GM18868 (cell line): ENCODE data around the gene KRTAP10-3.

Experiments
- ATAC-seq: cut with Tn5 transposase; IDR thresholded peaks from one replicate; pipeline ENCODE4 v1.9.1; 2021; ENCODE audit warnings: mild to moderate bottlenecking, moderate library complexity; ENCODE audit not compliant: unreplicated experiment

The KRTAP10-3 gene

GRCh38 chr21:44530903-44531605 is 27.5 kb downstream of the KRTAP10-3 start:
- ATAC-seq = no peak

- no peak for ATAC-seq
Measured at GRCh38 chr21:44530221-44530902, 28.2 kb downstream of the KRTAP10-3 start.

DNA sequence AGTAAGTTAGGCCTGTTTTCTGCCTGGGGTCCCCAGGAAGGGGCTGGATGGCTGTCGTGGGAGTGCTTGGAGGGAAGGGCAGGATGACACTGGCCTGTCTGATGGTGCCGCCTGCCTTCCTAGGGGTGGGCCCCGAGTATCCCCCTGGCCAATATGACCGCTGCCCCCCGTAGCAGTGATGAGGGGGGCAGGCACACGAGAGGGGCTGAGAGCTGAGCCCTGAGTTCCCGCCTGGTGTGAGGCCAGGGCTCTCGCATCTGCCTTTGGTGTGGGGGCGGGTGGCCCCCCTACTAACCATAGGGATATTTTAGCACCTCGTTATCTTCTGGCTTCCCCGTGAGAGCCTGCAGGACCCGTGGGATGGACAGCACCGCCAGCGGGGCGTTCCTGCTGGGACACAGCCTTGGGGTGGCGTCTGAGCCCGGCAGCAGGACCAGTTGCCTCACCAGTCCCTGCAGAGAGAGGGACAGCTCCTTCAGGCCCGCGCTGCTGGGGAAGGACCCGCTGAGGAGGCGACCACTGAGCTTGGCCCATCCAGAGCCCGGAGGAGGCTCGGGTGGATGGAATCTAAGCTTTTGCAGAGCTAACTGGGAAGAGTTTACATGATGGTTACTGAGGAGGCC is 29.0 kb downstream of the KRTAP10-3 start:
- ATAC-seq = no peak

GRCh38 chr21:44529011-44529421 is 29.6 kb downstream of the KRTAP10-3 start:
- no peak for ATAC-seq

GRCh38 chr21:44528634-44528995 is 30.0 kb downstream of the KRTAP10-3 start:
- no peak for ATAC-seq

GRCh38 chr21:44527983-44528633 is 30.5 kb downstream of the KRTAP10-3 start:
- no peak for ATAC-seq

DNA sequence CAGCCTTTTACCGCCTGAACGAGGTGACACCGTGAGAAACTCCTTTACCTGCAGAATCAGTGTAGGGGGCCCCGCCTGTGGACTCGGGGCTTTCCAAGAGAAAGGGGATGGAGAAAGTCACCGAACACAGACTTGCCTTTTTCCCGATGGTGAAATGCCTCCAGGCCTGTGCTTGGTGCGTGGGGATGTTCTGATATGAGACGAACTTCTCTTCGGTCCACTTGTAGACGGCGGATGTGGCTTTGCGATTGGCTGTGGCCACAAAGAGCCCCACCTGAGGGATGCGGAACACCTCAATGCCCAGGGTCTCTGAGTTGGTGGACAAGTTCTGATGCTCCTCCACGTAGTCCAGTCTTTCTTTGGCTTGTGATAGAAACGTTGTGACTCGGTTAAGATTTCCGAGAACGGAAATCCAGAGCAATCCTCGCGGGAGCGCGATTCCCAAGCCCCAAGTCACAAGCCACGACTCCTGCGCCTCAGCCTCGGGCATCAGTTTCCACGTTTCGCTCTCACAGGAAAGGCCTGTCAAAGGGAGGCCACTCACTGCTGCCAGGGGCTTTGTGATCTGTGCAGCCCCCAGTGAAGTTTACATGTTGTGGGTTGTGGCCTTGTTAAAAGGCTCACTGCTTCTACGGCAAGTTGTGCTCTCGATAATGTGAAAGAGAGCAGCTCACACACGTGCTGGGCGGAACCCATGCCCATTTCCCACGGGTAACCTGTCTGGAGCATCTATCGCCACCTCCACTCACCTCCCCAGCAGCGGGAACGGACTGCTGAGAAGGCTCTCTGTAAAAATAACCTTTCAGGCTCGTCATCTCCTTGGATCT is 31.2 kb downstream of the KRTAP10-3 start:
- no peak for ATAC-seq

DNA sequence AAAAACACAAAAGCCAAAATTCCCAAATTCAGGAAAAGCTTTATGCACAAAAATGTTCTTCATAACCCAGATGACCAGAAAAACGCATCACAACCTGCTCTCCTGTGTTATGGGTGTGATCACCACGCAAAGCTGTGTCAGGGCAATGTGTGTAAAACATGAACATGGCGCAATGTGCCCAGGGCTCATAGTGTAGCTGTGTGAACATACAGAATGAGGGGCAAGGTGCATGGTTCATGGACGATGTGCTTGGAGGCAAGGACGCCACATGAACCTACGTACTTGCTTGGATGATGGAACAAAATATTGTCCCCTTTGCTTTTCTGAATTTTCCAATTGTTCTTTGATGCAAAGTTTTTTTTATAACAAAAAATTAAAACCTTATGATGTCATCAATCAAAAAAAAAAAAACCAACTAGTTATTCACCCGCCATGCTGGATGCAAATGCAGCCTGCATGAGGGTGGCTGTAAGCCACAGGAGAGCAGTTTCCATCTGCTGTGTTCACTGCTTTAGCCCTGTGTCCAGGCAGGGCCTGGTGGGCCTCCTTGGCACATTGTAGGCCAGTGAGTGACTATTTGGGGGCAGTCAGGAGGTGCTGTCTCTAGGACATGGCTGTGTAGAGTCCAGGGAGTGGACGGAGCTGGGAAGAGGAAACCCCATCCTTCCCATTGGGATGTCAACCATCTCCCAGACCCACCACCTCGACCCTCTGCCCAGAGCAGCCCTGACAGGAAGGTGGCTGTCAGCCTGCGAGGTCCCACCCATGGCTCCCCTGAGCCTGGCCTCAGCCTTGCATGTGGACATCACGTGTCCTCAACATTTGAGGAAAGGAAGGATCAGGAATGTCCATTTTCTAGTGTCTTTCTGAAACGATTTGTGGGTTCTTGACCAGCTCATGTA is 32.2 kb downstream of the KRTAP10-3 start:
- ATAC-seq = no peak

DNA sequence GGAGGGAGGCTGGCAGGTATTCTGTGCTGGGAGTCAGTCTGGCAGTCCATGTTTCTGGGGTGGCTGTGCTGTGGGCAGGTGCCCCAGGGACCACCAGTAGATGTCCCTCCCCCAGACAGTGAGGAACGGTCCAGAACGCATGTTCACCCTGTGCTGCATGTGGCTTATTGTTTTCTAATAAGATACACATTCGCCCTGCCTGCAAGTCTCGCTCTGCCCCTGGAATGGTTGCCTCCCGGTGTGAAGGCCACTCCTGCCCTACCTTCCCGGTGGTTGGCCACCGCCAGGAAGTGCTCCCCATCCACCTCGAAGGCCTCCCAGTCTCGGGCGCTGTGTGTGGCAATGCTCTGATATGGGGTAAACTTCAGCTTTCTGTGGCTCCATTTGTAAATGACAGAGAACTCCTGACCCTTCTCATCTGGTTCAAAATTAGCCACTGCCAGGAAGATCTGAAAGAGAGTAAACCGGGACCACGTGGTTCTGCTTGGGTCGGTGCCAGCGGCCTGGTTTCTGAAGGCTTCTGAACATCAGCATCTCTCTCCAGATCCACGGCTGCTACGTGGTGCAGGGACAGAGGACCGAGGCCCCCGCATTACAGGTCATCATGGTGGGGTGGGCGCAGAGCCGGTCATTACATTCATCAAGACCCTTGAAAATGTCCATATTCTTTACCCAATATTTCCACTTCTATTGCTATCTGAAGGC is 33.1 kb downstream of the KRTAP10-3 start:
- ATAC-seq = no peak

- ATAC-seq = no peak
Measured at GRCh38 chr21:44524414-44525371, 33.9 kb downstream of the KRTAP10-3 start.

- no peak for ATAC-seq
Measured at GRCh38 chr21:44523567-44524413, 34.8 kb downstream of the KRTAP10-3 start.

DNA sequence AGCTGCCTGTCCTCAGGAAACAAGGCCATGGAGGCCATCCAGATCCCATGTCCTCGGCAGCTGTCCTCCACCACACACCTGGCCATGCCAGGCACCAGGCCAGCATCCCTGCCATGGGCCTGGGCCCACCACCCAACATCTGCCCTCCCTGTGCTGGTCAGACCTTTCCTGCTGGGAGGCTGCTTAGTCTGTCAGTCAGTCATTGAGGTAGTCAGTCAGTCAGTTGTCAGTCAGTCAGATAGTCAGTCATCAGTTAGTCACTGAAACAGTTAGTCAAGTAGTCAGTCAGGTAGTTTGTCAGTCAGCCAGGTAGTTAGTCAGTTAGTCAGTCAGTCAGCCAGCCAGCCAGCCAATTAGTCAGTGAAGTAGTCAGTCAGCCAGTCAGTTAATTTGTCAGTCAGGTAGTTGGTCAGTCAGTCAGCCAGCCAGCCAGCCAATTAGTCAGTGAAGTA is 35.8 kb downstream of the KRTAP10-3 start:
- ATAC-seq = no peak

DNA sequence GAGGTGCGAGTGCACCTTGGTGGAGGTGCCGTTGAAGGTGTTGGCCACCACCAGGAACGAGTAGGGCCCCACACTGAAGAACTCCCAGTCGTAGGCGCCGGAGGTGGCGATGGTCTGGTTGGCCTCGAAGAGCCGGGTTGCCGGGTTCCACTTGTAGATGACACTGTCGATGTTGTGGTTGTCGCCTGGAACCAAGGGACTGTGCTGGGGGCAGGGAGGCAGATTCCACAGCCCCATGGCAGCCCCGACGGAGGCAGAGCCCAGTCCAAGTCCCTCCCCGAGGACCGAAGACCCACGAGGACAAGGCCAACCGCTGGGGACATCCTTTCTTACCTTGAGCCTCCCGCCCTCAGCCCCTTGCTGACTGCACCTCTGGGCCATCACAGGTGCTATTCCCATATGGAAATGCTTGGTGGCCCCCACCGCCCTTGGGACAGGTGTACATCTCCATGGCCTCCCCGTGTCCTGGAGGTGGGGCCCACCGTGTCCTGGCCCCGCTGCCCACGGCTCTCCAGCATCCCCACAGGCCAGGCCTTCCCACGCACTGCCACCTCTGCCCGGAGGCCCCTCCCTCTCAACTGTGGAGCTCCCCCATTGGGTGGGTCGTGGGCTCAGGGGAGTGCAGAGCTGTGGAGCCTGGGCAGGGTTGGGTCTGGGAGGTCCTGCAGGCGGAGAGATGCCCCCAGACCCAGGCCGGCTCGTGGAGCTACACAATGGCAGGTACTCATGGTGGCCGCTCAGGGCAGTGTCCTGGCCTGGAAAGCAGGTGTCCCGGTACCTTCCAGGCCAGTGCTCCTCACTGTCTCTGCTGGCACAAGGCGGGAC is 36.5 kb downstream of the KRTAP10-3 start:
- no peak for ATAC-seq

- ATAC-seq = no peak
Measured at GRCh38 chr21:44521301-44521927, 37.2 kb downstream of the KRTAP10-3 start.
